ENCODE data around the gene HIPK2. TPM values are rescaled to one million over a fixed set of nuclear protein-coding genes. Genes with fewer than 3 reads are reported as not detected.

HIPK2 gene
- polyA plus RNA-seq, 4 donors: 69.7 to 110 (median 89.1) TPM

GRCh38 chr7:139699640-139700504 is 77.9 kb downstream of the HIPK2 start:
- DNase-seq (ENCODE audit: low read depth in 4 of 4, low spot score in 2 of 4): no peak

- DNase-seq (ENCODE audit: low read depth in 4 of 4, low spot score in 2 of 4): no peak
These were observed 79.0 kb downstream of the HIPK2 start for GRCh38 chr7:139698844-139699243.

- no peak for DNase-seq (ENCODE audit: low read depth in 4 of 4, low spot score in 2 of 4)
These were observed 79.5 kb downstream of the HIPK2 start for GRCh38 chr7:139698278-139698677.

GRCh38 chr7:139697056-139697455 is 80.7 kb downstream of the HIPK2 start:
- DNase-seq (ENCODE audit: low read depth in 4 of 4, low spot score in 2 of 4): no peak

GRCh38 chr7:139696552-139696951 is 81.2 kb downstream of the HIPK2 start:
- no peak for DNase-seq (ENCODE audit: low read depth in 4 of 4, low spot score in 2 of 4)

- no peak for DNase-seq (ENCODE audit: low read depth in 4 of 4, low spot score in 2 of 4)
These were observed 82.2 kb downstream of the HIPK2 start for GRCh38 chr7:139695588-139695987.

- DNase-seq (ENCODE audit: low read depth in 4 of 4, low spot score in 2 of 4): no peak
These were observed 82.7 kb downstream of the HIPK2 start for GRCh38 chr7:139695051-139695450.

GRCh38 chr7:139694389-139694676 is 83.5 kb downstream of the HIPK2 start:
- DNase-seq (ENCODE audit: low read depth in 4 of 4, low spot score in 2 of 4): no peak

GRCh38 chr7:139693651-139694388 is 84.0 kb downstream of the HIPK2 start:
- no peak for DNase-seq (ENCODE audit: low read depth in 4 of 4, low spot score in 2 of 4)

- no peak for DNase-seq (ENCODE audit: low read depth in 4 of 4, low spot score in 2 of 4)
These were observed 85.1 kb downstream of the HIPK2 start for GRCh38 chr7:139692723-139693122.

- DNase-seq (ENCODE audit: low read depth in 4 of 4, low spot score in 2 of 4): no peak
These were observed 86.5 kb downstream of the HIPK2 start for GRCh38 chr7:139691253-139691781.

GRCh38 chr7:139687980-139688632 is 89.7 kb downstream of the HIPK2 start:
- no peak for DNase-seq (ENCODE audit: low read depth in 4 of 4, low spot score in 2 of 4)

GRCh38 chr7:139687211-139687954 is 90.4 kb downstream of the HIPK2 start:
- no peak for DNase-seq (ENCODE audit: low read depth in 4 of 4, low spot score in 2 of 4)

- DNase-seq (ENCODE audit: low read depth in 4 of 4, low spot score in 2 of 4): no peak
These were observed 94.5 kb downstream of the HIPK2 start for GRCh38 chr7:139683137-139683921.

GRCh38 chr7:139682136-139683013 is 95.4 kb downstream of the HIPK2 start:
- no peak for DNase-seq (ENCODE audit: low read depth in 4 of 4, low spot score in 2 of 4)

- DNase-seq (ENCODE audit: low read depth in 4 of 4, low spot score in 2 of 4): no peak
These were observed 96.0 kb downstream of the HIPK2 start for GRCh38 chr7:139681812-139682135.

GRCh38 chr7:139681463-139681755 is 96.4 kb downstream of the HIPK2 start:
- DNase-seq (ENCODE audit: low read depth in 4 of 4, low spot score in 2 of 4): no peak

- DNase-seq (ENCODE audit: low read depth in 4 of 4, low spot score in 2 of 4): no peak
These were observed 96.9 kb downstream of the HIPK2 start for GRCh38 chr7:139680676-139681462.

Measured in left renal cortex interstitium (tissue), 4 donors.